Activated CD8-positive, alpha-beta memory T cell treated with anti-CD3 and anti-CD28 coated beads for 4 hours (primary cell): ENCODE data around the gene KHK.

Experiments used
- DNase-seq, 2 donors: peaks; one replicate each; pipeline ENCODE4 v3.0.0-alpha.2; 2020; ENCODE audit warnings: low read depth in 2 of 2

Gene KHK

DNA sequence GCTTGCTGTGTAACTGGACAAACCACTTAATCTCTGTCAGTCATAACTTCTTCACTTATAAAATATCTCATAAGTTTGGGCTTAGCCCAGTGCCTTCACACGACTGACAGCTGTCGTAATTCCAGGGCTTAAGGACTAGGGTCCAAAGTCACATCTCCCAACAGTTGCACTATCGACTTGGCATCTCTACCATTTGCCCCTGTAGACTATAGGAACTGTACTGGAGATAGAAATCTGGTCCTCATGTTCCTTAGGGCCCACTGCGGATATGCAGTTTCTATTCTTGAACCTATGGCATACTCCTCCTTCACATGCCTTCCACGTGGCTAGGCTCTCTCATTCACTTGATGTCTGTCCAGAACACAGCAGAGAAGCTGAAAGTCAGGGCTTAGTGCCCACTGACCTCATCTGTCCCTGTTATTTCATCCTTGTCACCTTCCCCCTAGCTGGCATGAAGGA is 39.7 kb downstream of the KHK start:
- DNase-seq: no peak

DNA sequence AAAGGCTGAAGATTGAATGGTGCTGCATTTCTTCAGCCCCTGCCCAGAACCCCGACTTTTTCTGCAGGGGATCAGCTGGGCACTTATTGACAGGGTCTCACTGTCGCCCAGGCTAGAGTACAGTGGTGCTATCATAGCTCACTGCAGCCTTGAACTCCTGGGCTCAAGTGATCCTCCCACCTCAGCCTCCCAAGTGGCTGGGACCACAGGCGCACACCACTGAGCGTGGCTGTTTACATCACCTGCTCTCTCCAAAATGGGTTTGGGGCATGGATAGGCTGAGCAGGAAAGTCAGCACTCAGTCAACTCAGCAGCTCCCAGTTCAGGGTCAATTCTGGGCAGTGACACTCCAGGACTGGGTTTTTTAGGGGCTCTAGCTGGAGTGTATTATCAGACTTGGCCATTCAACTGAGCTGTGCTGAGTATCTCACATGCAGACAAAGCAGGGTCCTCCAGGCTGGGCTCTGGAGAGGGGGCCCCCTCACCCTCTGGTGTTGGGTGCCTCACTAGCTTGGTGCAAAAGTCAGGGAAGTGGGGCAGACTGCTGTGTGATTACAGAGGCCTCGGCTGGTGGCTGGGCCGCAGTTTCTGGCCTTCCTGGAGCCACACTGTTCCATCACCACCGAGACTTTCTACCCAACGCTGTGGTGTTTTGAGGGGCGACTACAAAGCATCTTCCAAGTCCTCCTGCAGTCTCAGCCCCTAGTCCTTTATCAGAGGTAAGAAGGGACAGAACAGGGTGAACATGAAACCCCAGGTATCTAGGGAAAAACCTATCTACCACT is 41.5 kb downstream of the KHK start:
- DNase-seq: no peak

DNA sequence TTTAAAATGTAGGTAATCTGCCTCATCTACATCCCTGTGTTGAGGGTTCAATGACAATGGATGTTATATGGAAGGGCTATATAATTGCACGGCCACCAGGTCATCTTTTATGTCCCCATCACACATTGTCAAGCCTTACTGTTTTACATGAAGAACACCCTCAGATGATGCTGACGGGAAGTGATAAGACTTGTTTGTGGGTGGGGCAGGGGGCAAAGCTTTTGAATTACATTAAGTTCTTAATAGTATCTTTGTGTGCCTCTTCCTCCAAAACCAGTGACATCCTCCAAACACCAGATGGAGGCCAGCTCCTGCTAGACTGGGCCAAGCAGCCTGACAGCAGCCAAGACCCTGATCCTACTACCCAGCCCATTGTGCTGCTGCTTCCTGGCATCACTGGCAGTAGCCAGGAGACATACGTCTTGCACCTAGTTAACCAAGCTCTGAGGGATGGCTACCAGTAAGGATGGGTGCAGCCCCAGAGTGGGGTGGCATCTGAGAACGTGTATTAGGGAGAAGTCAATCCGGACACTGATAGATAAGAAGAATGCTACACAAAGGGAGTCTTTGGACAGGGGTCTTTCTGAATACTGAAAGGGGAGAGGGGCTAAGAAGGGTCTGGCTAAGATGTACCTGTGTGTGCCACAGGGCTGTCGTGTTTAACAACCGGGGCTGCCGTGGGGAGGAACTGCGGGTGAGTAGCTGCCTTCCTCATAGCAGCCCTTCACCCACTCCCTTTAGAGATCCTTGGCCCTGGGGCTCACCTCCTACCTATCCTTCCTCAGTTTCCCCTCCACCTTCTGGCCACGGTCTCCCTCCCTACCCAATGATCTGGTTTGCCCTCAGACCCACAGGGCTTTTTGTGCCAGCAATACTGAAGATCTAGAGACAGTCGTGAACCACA is 42.3 kb downstream of the KHK start:
- DNase-seq: no peak

DNA sequence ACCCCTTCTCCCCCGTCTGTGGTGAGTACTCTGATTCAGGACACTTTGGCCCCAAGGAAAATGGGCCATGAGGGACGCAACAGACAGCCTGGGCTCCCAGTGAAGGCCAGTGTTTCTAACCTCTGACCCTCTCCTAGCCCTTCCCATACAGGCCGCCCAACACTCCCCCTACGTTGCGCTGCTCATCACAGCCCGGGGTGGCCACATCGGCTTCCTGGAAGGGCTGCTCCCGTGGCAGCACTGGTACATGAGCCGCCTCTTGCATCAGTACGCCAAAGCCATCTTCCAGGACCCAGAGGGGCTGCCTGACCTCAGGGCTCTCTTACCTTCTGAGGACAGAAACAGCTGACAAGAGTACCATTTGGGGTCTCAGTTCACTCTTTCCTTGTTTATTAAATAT is 43.8 kb downstream of the KHK start:
- DNase-seq: no peak

DNA sequence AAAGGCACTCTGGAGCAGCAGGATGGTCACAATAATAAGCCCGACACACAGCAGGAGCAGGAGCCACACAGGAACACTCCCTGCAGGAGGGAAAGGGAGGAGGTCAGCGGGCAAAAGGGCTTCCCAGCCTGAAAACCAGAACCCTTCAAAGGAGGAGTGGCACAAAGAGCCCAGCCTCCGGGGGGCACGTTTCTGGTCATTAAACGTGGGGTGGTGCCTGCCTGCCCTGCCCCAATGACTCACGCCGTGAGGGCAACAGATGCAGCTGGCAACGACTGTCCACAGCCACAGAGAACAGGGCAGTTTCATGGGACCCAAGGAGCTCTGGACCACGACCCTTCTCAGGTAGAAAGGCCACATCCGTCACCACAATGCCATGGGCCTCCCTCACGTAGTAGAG is 44.9 kb downstream of the KHK start:
- no peak for DNase-seq

DNA sequence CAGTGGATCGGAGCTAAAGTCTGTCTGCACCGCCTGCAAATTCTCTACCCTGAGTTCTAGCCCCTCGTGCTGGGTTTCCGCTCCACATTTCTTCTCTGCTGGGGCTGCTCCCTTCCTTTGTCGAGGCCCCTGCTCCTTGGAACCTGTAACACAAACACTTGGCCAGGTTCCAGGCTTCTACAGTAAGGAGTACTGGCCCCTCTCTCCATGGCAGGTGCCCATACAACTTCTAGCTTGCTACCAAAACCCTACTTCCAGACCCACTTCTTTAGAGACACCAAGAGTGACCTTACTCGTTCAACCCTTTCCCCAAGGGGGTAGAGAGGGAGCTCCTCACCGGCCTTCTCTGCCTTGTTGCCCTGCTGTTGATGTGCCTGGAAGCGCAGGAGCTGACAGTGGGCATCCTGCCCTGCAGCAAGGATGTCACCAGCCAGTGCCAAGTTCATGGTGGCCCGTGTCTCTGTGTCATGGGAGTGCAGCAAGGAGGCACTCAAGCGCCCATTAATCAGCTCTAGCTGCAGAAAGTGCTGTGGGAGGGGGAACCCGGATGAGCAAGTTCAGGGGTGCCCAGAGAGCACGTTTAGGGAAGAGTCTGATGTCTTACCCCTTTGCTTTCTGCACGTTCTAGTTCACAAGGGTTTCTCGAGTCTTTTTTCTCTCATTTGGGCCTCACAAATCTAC is 46.8 kb downstream of the KHK start:
- no peak for DNase-seq

DNA sequence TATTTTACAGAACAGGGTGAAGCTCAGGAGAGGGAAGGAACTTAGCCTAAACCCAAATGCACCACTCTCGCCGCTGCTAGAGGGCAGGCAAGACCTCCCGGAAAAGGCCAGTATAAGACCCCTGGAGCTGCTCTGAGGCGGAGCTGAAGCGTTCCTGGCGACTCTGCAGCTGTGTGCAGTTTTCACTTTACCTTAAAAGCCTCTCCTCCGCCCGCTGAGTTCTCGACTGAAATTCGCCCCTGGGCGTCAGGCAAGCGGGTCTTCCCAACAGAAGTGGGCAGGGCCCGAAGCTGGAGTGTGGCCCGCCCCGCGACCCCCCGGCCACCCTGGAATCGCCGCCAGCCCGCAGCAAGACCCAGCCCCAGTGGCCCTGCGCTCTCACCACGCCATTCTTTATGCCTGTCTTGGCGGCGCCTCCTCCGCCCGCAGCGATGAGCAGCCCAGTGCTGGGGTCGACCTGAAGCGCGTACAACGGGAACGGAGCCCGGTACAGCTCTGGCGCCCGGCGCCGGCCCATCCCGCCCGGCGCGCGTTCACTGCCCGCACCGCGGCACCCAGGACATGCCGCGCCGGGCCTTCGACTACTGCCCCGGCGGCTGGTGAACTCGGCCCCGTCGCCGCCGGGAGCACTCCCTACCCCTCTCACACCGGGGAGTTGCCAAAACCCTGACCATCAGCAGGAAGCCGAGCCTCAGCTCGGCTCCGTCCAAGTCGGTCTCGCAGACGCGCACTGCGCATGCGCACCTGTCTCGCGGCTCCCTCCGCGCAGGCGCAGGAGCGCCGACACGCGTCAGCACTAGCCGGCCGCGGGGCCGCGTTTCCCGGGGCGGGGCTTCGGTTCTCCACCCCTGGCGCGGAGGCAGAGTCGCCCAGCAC is 47.6 kb downstream of the KHK start, which contains the start of gene PREB:
Gene PREB (minus strand): TSS at position 732 of the 876 bp plus-strand sequence. CDS start 215 bp downstream, at position 517.
- DNase-seq: peak; percentile 96 to 97

DNA sequence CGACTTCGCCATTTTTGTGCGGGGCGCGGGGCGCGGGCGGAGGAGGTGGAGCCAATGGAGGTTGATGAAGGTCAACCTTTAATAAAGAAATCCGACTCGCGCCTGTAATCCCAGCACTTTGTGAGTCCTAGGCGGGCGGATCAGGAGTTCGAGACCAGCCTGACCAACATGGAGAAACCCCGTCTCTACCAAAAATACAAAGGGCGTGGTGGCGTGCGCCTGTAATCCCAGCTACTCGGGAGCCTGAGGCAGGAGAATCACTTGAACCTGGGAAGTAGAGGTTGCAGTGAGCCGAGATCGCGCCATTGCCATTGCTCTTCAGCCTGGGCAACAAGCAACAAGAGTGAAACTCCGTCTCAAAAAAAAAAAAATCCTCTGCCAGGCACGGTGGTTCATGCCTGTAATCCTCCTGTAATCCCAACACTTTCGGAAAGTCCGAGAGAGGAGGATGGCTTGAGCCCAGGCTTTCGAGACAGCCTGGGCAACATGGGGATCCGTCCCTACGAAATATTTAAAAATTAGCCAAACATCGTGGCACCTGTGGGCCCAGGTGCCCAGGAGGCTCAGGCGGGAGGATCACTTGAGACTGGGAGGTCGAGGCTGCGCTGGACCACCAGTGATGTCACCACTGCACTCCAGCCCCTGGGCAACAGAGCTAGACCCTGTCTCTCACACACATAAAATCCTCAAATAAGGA is 48.4 kb downstream of the KHK start:
- no peak for DNase-seq

DNA sequence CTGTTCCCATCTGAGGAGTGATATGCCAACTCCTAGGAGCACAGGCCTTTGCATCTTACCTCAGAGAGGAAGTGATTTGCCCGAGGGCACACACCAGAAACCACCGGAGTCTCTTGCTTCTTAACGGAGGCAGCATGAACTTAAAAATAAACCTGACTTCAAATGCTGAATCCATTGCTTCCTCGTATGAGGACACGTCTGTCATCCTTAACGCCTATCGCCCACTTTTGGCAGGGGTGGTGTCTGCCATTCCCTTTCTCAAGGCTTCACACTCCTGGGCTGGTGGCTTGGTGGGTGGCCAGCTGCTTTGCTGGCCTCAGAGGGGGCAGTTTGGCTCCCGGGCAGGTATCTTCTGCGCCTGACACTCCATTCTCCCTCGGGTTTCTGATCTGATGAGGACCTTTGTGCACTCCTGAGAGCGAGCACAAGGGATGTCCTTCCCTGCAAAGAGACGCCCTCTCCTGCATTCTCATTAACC is 48.9 kb downstream of the KHK start:
- no peak for DNase-seq

DNA sequence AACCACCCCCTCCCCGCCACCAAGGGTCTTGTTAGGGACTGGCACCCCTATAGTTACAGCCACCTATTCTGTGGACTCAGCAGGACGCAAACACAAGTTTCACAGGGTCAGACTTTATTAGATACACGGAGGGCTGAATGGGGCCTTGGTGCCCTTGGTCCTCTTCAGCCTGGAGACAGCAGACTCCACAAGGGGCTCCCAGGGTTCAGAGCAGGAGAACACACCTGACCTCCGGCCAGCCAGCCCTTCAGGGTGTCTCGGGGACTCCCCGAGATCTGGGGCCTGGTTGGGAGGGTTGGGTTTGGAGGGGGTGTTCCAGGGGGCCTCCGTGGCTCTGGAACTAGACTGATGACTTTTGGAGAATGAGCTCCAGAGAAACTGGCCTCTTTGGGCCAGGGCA is 50.2 kb downstream of the KHK start:
- no peak for DNase-seq

DNA sequence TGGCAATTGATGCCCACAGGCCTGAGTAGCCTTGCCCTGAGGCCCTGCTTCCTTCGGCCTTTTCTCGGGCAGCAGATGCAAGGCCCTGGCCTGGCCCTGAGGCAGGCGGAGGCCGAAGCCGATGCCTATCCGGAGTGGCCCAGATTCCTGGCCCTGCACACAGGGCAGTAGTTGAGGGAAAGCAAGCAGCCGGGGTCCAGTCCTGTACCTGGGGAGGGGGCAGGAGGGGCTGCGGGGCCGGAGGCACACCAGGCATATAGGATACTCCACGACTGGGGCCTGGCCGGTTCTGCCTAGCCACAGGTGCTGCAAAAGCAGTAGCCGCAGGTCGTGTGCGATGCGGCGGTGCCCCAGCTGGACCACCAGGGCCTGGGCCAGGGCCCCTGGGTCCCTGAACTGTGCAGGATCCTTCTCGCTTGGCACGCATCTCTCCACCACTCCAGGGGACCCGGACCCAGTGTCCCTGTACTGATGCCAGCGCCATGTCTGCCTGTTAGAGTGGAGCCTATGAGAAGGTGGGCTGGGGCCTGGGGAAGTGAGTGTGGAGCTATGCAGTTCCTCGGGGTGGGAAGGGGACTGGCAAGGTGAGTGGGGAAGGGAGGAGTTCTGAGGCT is 50.9 kb downstream of the KHK start:
- no peak for DNase-seq

DNA sequence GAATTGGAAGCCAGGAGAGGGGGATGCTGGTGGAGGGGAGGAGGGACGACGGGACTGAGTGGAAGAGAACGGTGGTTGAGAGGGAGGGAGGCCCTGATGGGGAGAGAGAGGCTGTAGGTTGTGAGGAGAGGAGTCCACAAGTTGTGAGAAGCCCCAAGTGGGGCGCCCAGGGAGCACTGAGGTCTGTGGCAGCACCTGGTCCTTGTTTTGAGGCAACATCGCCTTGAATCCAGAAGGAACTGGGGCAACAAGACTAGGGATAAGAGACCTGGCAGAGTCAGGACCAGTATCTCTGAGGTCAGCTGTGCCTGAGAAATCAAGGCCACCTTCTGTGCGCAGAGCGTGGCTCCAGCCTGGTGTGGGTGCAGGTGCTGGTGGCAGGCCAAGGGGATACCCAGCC is 51.5 kb downstream of the KHK start:
- DNase-seq: no peak

DNA sequence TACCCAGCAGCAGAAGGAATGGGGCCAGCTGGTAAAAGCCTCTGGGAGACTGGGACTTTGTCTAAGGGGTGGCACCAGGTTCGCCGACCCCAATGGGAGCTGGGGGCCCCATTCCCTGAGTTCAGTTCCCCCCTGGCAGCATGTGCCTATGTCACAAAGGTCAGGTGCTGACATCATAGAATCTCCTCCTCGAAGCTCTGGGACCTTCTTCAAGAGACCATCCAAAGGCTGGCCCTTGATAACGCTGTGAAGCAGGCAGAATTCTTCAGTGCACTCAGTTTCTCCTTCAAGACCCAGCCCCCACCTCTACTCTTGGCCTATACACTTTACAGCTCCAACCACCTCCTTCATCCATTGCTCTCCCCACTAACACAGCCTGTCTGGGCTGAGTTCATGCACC is 52.7 kb downstream of the KHK start, which contains the start of gene PRR30:
Gene PRR30 (minus strand): TSS at position 101 of the 400 bp plus-strand sequence. CDS start 1,081 bp downstream, outside the sequence.
- no peak for DNase-seq

DNA sequence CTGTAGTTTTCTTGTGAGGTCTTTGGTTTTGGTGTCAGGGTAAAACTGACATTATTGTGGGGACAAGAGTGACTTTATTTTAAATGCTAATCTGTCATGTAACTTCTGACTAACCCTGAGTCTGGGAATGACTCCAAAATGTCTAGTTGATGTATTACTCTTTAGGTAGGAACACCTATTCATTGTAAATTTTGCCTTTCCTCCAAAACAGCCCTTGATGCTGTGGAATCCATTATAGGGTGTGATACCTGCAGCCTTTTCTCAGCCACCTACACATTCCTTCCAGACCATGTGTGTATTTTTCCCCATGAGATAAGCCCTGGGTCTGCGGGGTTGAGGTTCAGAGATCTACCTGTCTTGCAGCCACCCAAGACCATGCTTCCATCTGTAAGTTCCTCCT is 56.7 kb downstream of the KHK start:
- DNase-seq: no peak

DNA sequence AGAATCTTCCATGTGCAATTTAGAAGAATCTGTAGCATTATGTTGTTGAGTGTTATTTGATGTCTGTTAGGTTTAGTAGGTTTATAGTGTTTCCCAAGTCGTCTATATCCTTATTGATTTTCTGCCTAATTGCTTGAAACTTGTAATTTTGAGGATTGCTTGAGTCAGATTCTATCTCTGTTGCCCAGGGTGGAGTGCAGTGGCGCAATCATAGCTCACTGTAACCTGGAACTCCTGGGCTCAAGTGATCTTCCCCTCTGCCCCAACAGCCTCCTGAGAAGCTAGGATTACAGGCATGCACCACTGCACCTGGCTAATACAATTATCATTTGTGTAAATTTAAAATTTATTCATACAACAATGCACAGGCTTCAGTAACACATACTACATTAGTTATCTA is 59.1 kb downstream of the KHK start:
- no peak for DNase-seq

DNA sequence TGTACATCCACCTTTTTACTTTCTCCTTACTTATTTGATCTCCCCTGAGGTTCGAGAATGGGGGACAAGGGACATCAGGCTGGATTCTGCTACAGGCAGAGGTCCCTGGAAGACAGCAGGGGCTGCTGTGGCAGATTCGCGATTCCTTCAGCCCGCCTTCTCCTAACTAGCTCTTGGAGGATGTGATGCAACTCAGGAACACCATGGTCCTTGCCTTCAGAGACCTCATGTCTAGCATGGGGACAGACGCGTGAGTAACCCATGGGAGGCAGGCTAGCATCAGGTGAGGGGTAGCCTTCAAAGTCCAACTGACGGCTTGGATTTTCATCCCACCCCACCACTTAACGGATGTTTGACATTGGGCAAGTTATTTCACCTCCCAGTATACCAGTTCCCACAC is 61.4 kb downstream of the KHK start:
- no peak for DNase-seq

DNA sequence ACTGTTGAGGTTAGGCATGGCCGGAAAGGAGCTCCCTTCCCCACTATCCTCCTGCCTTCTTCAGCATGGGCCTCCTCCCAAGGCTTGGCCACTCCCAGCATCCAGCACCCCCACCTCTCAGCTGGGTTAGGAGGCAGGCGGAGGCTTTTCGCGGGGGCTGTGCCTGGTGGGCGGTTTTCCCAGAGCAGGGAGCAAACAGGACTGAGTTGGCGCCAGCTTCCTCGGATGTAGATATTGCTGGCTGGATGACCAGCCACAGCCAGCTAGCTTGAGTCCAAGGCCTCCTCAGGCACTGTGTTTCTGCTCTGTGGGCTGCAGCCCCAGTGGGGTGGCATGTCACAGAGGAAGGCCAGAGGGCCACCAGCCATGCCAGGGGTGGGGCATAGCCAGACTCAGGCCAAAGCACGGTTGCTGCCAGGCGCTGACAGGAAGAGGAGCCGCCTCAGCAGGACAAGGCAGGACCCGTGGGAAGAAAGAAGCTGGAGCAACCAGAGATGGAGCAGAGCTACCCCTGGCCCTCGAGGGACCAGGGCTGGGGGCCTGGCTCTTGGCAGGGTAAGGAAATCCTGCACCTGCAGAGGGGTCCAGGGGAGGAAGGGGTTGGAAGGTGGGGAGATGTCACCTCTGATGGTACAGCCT is 62.3 kb downstream of the KHK start, which contains the start of gene TCF23:
Gene TCF23 (plus strand): TSS at position 204 of the 639 bp plus-strand sequence. CDS start 130 bp downstream, at position 334.
- no peak for DNase-seq

DNA sequence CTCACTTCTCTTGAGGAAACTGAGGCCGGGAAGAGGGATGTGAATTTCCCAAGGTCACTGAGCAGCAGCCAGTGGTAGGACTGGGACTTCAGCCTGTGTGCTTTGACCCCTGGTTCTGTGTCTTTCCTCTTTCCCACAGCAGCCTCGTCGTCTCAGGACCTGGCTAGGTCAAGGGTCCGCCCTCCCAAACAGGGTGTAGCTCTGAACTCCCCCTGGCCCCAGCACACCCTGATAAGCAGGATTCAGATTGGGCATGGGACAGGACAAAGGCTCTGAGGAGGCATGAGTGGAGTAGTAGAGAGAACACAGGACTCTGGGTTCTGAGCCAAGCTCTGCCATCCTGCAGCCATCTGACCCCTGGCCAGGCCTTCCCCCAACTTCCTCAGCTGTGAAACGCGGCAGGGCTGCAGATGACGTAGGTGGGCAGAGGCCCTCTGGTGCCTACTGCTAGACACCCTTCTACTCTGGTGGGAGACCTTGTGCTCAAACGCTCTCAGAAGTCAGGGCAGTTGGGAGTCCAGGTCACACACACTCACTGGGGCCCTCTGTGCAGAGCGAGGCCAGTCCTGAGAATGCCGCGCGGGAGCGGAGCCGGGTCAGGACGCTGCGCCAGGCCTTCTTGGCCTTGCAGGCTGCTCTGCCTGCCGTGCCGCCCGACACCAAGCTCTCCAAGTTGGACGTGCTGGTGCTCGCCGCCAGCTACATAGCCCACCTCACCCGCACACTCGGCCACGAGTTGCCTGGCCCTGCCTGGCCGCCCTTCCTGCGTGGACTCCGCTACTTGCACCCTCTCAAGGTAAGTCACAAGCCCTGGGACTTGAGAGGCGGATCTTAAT is 63.2 kb downstream of the KHK start:
- no peak for DNase-seq
